Panc1 (cell line): ENCODE results near the gene DCAF5. TPM values are rescaled to one million over a fixed set of nuclear protein-coding genes. Genes with fewer than 3 reads are reported as not detected.

Source experiments
- ATAC-seq: fragments of 200-7000 bp; cut with Tn5 transposase; 2 replicates; pipeline ENCODE4 v1.9.1; 2020; ENCODE audit warnings: mild to moderate bottlenecking, moderate library complexity
- BruUV-seq: library from RNA; stranded (reverse); fragments of 400-500 nt; replicated peaks from 2 replicates; lab custom pipeline; 2021; lab: Mats Ljungman, UMichigan
- CTCF ChIA-PET: fragments of 300-600 bp; sonication (Branson Sonifier 250); formaldehyde crosslinking; loops from one replicate; lab custom pipeline; 2022; ENCODE audit warnings: antibody characterized with exemption; lab: Charles Lee
- POLR2A ChIA-PET: fragments of 300-600 bp; sonication (Branson Sonifier 250); formaldehyde crosslinking; loops from one replicate; lab custom pipeline; 2022; ENCODE audit warnings: antibody characterized with exemption; lab: Charles Lee
- DNase-seq: peaks from one replicate; pipeline ENCODE4 v3.0.0-alpha.2; 2010; ENCODE audit warnings: low read depth, low spot score
- H3K27ac ChIP-seq: 2 replicates; pipeline ENCODE4 v1.5.1; 2011; ENCODE audit warnings: mild to moderate bottlenecking, low read length, inconsistent platforms
- H3K27me3 ChIP-seq: fragments of 200-500 bp; sonication (Bioruptor generic); 2 replicates; pipeline ENCODE4 v1.6.0; 2014; ENCODE audit warnings: low read length, inconsistent platforms; ENCODE audit not compliant: control insufficient read depth, insufficient read depth
- H3K36me3 ChIP-seq: fragments of 200-500 bp; sonication (Bioruptor generic); 2 replicates; pipeline ENCODE4 v1.5.1; 2014; ENCODE audit warnings: inconsistent platforms, mild to moderate bottlenecking, low read length, moderate library complexity; ENCODE audit not compliant: control insufficient read depth, insufficient read depth
- H3K4me1 ChIP-seq: 2 replicates; pipeline ENCODE4 v1.5.1; 2011; ENCODE audit warnings: inconsistent platforms, mild to moderate bottlenecking, low read length, moderate library complexity; ENCODE audit not compliant: control insufficient read depth, insufficient read depth
- H3K4me3 ChIP-seq, 2 experiments: 2 replicates each; pipeline ENCODE4 v1.5.1; 2011 to 2012; ENCODE audit warnings: low read depth in 2 of 2, low read length in 2 of 2, mild to moderate bottlenecking in 2 of 2, inconsistent platforms in 1 of 2, moderate library complexity in 1 of 2
- H3K9me3 ChIP-seq: fragments of 200-500 bp; sonication (Bioruptor generic); 2 replicates; pipeline ENCODE4 v1.5.1; 2014; ENCODE audit warnings: low read depth, mild to moderate bottlenecking, inconsistent platforms, low read length, moderate library complexity; ENCODE audit not compliant: control insufficient read depth, insufficient read depth
- POLR2AphosphoS5 ChIP-seq: IDR thresholded peaks from 2 replicates; pipeline ENCODE4 v1.6.1; 2012; ENCODE audit warnings: mild to moderate bottlenecking, low read depth, low read length, moderate library complexity
- SIN3A ChIP-seq: IDR thresholded peaks from 2 replicates; pipeline ENCODE4 v1.6.1; 2012; ENCODE audit warnings: low read depth, mild to moderate bottlenecking, low read length, moderate library complexity, borderline replicate concordance; ENCODE audit not compliant: insufficient read depth
- TCF7L2 ChIP-seq: IDR thresholded peaks from 2 replicates; pipeline ENCODE4 v1.6.1; 2011; ENCODE audit warnings: mild to moderate bottlenecking, low read depth, low read length, inconsistent platforms
- in situ Hi-C: cut with HindIII; loops from 2 replicates; pipeline ENCODE4 v1.10.0; 2016; ENCODE audit warnings: low sequenced_read_pairs, low pct_unique_long_range_greater_than_20kb
- intact Hi-C: fragments of 100-400 bp; cut with micrococcal nuclease; formaldehyde crosslinking; loops from one replicate; pipeline ENCODE4 v1.10.0; 2022; ENCODE audit not compliant: unreplicated experiment
- total RNA-seq: library from RNA; stranded (reverse); gene quantifications from one replicate; pipeline ENCODE4 v1.2.1, GENCODE V29; 2021; ENCODE audit not compliant: unreplicated experiment
- TF ChIP-seq, protein P1 (sequence below), 2 experiments: IDR thresholded peaks; 2 replicates each; pipeline ENCODE4 v1.6.1; 2011 to 2012; ENCODE audit warnings: low read depth in 2 of 2, control low read depth in 1 of 2, low read length in 1 of 2, mild to moderate bottlenecking in 1 of 2, moderate library complexity in 1 of 2; ENCODE audit not compliant: insufficient read depth in 1 of 2
- TF ChIP-seq, protein P2 (sequence below): fragments of 450-650 bp; IDR thresholded peaks from 2 replicates; pipeline ENCODE4 v1.5.1; 2017; ENCODE audit warnings: mild to moderate bottlenecking

Gene DCAF5
- total RNA-seq, 1 experiment from 2014 or later: 27.6 TPM

DNA sequence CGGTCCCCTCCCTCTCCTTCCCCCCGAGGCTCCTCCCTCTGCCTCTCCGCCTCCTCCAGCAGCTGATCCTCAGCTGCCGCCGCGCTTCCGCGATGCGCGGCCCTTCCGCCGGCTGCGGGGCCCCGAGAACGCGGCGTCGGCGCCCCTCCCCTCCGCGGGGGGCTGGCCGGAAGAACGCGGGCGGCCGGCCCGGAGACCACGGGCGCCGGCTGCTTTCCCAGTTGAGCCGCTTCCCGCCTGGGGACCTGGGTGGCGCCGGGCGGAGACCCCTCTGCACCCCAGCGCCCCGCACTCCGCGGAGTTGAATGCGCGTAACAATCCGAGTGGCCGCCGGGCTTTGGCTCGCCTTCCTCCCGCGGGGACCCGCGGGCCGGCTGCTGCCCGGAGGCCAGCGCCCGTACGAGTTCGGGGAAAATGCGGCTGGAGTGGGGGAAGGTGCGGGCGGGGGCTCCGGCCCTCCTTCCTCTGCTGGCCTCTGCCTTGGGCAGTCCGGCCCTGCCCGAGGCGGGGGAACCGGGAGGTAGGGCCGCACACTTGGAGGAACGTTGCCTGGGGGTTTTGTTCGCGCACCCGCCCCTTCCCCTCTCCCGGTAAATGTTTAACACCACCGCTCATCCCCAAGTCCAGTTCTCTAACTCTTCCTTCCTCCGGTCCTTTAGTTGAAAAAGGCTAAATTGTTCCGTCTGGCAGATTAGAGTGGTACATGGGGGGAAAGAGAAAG, 393 bp upstream of the DCAF5 start:
- intact Hi-C loops: no loop called here
- POLR2A ChIA-PET: interaction anchor here (0.7 kb wide), 1 partner anchor 1355 kb away, joined by 4 read pairs; no protein-coding TSS in a partner anchor
- Histone ChIP-seq H3K4me3 (peak overlapping the region; percentile 66 to 82), H3K27me3 (no peaks in the 10 kb centered on the region), H3K4me1 (peaks cover 25% of the 10 kb centered on the region), H3K9me3 (no peaks in the 10 kb centered on the region), H3K27ac (peak overlapping the region; percentile 81), H3K36me3 (peaks cover 3% of the 10 kb centered on the region)
- ATAC-seq (peak; percentile 95), DNase-seq (no peak)
- BruUV-seq: no TSS peak
- CTCF ChIA-PET: interaction anchor here (0.6 kb wide), 1 partner anchor 33 kb away, joined by 3 read pairs; no protein-coding TSS in a partner anchor
- in situ Hi-C loops: no loop called here
- TF ChIP-seq SIN3A (peak; percentile 1; the same call in 1 of the 2 replicates), TCF7L2 (no peak)

DNA sequence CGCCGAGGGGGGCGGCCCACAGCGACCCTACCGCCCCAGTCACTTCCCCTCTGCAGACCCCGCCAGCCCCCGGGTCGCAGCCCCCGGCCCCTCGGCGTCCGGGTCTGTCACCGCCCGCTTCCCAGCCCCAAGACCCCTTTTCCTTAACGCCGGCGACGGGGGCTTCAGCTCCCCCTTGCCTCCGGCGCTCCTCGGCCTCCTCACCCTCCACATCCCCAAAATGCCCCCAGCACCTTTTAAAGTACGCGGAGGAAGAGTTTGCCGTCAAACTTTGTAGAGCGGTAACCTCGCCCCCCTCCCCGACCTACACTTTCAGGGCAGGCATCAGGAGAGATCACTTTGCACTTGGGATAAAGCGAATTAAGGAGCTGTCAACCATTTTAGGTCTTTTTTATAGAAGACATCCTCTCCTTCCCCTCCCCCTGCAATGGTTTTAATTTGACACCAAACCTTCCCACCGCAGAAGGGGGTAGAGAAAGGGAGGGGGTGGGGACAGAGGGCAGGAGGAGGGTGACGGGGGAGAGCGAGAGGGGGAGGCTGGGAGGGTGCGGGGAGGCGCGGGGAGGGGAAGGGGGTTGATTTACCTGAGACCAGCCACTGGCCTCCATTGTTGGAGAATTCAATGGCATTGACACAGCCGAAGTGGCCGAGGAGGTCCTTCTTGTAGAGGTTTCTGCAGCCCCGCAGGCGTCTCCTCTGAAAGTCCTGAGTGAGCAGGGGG, 578 bp downstream of the DCAF5 start:
- BruUV-seq: no TSS peak
- peak; percentile 31; the same call in 1 of the 2 replicates for ATAC-seq
- H3K27ac ChIP-seq: peak overlapping the region; percentile 83
- H3K4me1 ChIP-seq: peaks cover 25% of the 10 kb centered on the region
- H3K27me3 ChIP-seq: no peaks in the 10 kb centered on the region
- in situ Hi-C loops (no loop called here), intact Hi-C loops (no loop called here)
- 0 out of 2 replicates have a peak, but pooled peaks have one; percentile 55 for TF ChIP-seq SIN3A
- no peak for TF ChIP-seq POLR2AphosphoS5
- CTCF ChIA-PET: interaction anchor here (0.5 to 0.7 kb wide), 4 partner anchors 34 to 459 kb away, joined by 3 to 13 read pairs (median 5); partner anchors contain the start of gene SUSD6
- POLR2A ChIA-PET: interaction anchor here (0.7 kb wide), 1 partner anchor 342 kb away, joined by 3 read pairs; no protein-coding TSS in a partner anchor
- H3K4me3 ChIP-seq: peak overlapping the region; percentile 66 to 82
- DNase-seq: no peak
- peaks cover 3% of the 10 kb centered on the region for H3K36me3 ChIP-seq
- H3K9me3 ChIP-seq: no peaks in the 10 kb centered on the region

DNA sequence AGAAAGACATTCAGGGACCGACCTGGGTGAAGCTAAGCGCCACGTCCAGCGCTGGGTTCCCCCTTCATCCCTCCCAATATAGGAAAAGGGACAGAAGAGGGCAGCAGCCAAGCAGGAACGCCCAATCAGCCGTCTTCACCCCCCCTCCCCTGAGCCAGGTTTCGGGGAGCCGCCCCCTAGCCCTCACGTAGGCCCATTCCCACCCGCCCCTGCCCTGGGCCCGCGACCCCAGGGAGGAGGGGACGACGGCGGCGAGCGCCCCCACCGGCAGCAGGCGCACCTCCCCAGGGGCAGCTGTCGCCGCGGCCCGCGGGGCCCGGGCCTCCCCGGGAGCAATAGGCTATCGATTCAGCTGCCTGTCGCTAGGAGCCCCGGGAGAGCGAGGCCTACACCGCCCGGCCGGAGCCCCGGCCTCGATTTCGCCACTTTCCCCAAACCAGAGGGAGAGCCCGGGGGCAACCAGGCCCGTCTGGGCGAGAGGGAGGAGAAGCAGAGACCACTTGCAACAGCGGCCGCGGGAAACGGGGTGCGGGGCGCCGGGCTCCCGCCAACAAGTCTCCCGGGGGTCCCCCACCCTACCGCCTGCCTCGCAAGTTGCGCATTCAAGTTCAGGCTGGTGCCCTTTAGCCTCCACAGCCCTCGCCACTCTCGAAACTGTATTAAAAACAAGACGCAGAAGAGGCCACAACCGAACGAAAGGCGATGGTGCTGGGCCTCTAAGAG, 1.3 kb downstream of the DCAF5 start:
- CTCF ChIA-PET: interaction anchor here (0.6 to 1.0 kb wide), 3 partner anchors 22 to 460 kb away, joined by 4 to 13 read pairs (median 7); partner anchors contain the start of gene SUSD6
- POLR2A ChIA-PET: interaction anchor here (0.7 kb wide), 1 partner anchor 343 kb away, joined by 3 read pairs; no protein-coding TSS in a partner anchor
- Histone ChIP-seq H3K27me3 (no peaks in the 10 kb centered on the region), H3K27ac (peak overlapping the region; percentile 83), H3K9me3 (no peaks in the 10 kb centered on the region), H3K4me1 (peaks cover 25% of the 10 kb centered on the region), H3K36me3 (peaks cover 3% of the 10 kb centered on the region), H3K4me3 (peak overlapping the region; percentile 66 to 82)
- in situ Hi-C loops: no loop called here
- no TSS peak for BruUV-seq
- ATAC-seq (peak; percentile 74), DNase-seq (no peak)
- TF ChIP-seq POLR2AphosphoS5: no peak
- 0 out of 2 replicates have a peak, but pooled peaks have one; percentile 55 for TF ChIP-seq SIN3A
- TF ChIP-seq, protein P1, sequence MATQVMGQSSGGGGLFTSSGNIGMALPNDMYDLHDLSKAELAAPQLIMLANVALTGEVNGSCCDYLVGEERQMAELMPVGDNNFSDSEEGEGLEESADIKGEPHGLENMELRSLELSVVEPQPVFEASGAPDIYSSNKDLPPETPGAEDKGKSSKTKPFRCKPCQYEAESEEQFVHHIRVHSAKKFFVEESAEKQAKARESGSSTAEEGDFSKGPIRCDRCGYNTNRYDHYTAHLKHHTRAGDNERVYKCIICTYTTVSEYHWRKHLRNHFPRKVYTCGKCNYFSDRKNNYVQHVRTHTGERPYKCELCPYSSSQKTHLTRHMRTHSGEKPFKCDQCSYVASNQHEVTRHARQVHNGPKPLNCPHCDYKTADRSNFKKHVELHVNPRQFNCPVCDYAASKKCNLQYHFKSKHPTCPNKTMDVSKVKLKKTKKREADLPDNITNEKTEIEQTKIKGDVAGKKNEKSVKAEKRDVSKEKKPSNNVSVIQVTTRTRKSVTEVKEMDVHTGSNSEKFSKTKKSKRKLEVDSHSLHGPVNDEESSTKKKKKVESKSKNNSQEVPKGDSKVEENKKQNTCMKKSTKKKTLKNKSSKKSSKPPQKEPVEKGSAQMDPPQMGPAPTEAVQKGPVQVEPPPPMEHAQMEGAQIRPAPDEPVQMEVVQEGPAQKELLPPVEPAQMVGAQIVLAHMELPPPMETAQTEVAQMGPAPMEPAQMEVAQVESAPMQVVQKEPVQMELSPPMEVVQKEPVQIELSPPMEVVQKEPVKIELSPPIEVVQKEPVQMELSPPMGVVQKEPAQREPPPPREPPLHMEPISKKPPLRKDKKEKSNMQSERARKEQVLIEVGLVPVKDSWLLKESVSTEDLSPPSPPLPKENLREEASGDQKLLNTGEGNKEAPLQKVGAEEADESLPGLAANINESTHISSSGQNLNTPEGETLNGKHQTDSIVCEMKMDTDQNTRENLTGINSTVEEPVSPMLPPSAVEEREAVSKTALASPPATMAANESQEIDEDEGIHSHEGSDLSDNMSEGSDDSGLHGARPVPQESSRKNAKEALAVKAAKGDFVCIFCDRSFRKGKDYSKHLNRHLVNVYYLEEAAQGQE (IDR thresholded peaks at IDR 0.05; ENCODE audit: insufficient read depth in 1 of 2, low read depth in 2 of 2, low read length in 1 of 2): no peak
- TF ChIP-seq, protein P2, sequence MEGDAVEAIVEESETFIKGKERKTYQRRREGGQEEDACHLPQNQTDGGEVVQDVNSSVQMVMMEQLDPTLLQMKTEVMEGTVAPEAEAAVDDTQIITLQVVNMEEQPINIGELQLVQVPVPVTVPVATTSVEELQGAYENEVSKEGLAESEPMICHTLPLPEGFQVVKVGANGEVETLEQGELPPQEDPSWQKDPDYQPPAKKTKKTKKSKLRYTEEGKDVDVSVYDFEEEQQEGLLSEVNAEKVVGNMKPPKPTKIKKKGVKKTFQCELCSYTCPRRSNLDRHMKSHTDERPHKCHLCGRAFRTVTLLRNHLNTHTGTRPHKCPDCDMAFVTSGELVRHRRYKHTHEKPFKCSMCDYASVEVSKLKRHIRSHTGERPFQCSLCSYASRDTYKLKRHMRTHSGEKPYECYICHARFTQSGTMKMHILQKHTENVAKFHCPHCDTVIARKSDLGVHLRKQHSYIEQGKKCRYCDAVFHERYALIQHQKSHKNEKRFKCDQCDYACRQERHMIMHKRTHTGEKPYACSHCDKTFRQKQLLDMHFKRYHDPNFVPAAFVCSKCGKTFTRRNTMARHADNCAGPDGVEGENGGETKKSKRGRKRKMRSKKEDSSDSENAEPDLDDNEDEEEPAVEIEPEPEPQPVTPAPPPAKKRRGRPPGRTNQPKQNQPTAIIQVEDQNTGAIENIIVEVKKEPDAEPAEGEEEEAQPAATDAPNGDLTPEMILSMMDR: peak; percentile 77
- intact Hi-C loops: no loop called here
